Gastrocnemius medialis (tissue), 4 donors: ENCODE data around the gene CDKAL1. TPM values are rescaled to one million over a fixed set of nuclear protein-coding genes. Genes with fewer than 3 reads are reported as not detected.

Source experiments
- ATAC-seq, 2 donors: fragments of 150-250 bp; one replicate each; pipeline ENCODE4 v1.9.1; 2016
- DNase-seq, 2 donors: peaks; one replicate each; pipeline ENCODE4 v3.0.0-alpha.2; 2019
- H3K27ac ChIP-seq, 4 donors: fragments of 200-600 bp; sonication (generic); 1 replicate in 1 of 4; 2 replicates in 3 of 4; pipeline ENCODE4 v1.5.1; 2016 to 2018; ENCODE audit warnings: mild to moderate bottlenecking in 2 of 4, moderate library complexity in 1 of 4
- H3K27me3 ChIP-seq, 3 donors: fragments of 200-600 bp; sonication (generic) in 2 of 3; 1 replicate in 1 of 3; 2 replicates in 2 of 3; pipeline versions ENCODE4 v1.5.1 to v1.6.0; 2016 to 2019; ENCODE audit warnings: mild to moderate bottlenecking in 1 of 3, moderate library complexity in 1 of 3
- H3K36me3 ChIP-seq, 2 donors: fragments of 200-600 bp; sonication (generic) in 1 of 2; one replicate each; pipeline ENCODE4 v1.5.1; 2017 to 2018
- H3K4me1 ChIP-seq, 2 donors: fragments of 200-600 bp; sonication (generic) in 1 of 2; one replicate each; pipeline ENCODE4 v1.5.1; 2016 to 2017; ENCODE audit warnings: mild to moderate bottlenecking in 2 of 2
- H3K4me3 ChIP-seq, 4 donors: fragments of 200-600 bp; sonication (generic) in 3 of 4; 1 replicate in 1 of 4; 2 replicates in 3 of 4; pipeline ENCODE4 v1.5.1; 2016 to 2019; ENCODE audit warnings: mild to moderate bottlenecking in 2 of 4
- H3K9me3 ChIP-seq, 3 donors: fragments of 200-600 bp; sonication (generic) in 2 of 3; 1 replicate in 1 of 3; 2 replicates in 2 of 3; pipeline ENCODE4 v1.5.1; 2016 to 2019
- CTCF ChIP-seq, 5 experiments: fragments of 450-650 bp in 3 of 5; fragments of 200-600 bp in 2 of 5; sonication (generic) in 2 of 5; IDR thresholded peaks in 4 of 5; conservative IDR thresholded peaks in 1 of 5; 1 replicate in 4 of 5; 2 replicates in 1 of 5; pipeline ENCODE4 v1.5.1; 2016 to 2019; ENCODE audit warnings: antibody characterized with exemption in 5 of 5, mild to moderate bottlenecking in 3 of 5, moderate library complexity in 3 of 5
- POLR2A ChIP-seq, 2 donors: fragments of 450-650 bp; IDR thresholded peaks; one replicate each; pipeline ENCODE4 v1.6.1; 2017; ENCODE audit warnings: antibody characterized with exemption in 2 of 2, mild to moderate bottlenecking in 2 of 2, moderate library complexity in 2 of 2
- in situ Hi-C, 4 donors: fragments of 200-750 bp; cut with MboI; loops; one replicate each; pipeline versions ENCODE4 v1.15.0 to v1.8.0; 2017; ENCODE audit warnings: low sequenced_read_pairs in 4 of 4
- intact Hi-C: fragments of 100-400 bp; cut with DNase I; formaldehyde crosslinking; loops from one replicate; pipeline ENCODE4 v1.15.1; 2023; ENCODE audit warnings: low total_unique reads
- total RNA-seq, 4 donors: library from RNA; depleted of rRNA; stranded (reverse); fragments of >200 nt; gene quantifications; one replicate each; pipeline versions ENCODE4 v1.1.0 to v1.2.3, GENCODE V29; 2016

The CDKAL1 gene
- total RNA-seq, 4 donors from 2014 or later = 9.6 to 17.0 (median 11.4) TPM

- in situ Hi-C loops = no loop called here
- intact Hi-C loops = no loop called here
- ATAC-seq = no peak
These were observed 567.4 kb downstream of the CDKAL1 start for GRCh38 chr6:21101694-21102093.

GRCh38 chr6:21102201-21102600, 567.9 kb downstream of the CDKAL1 start:
- intact Hi-C loops (no loop called here), in situ Hi-C loops (no loop called here)
- ATAC-seq = no peak
- H3K4me1 ChIP-seq = no peaks in the 10 kb centered on the region
- no peak overlapping the region for H3K27ac ChIP-seq
- H3K36me3 ChIP-seq = no peaks in the 10 kb centered on the region
- no peaks in the 10 kb centered on the region for H3K9me3 ChIP-seq
- no peak for DNase-seq
- H3K27me3 ChIP-seq = no peaks in the 10 kb centered on the region
- H3K4me3 ChIP-seq = no peak overlapping the region
- TF ChIP-seq CTCF (IDR thresholded peaks at IDR 0.05 in 4 of 5, conservative IDR thresholded peaks at IDR 0.05 in 1 of 5) = no peak

More at GRCh38 chr6:21101694-21102093, 567.4 kb downstream of the CDKAL1 start:
- H3K36me3 ChIP-seq = no peaks in the 10 kb centered on the region
- H3K27me3 ChIP-seq = no peaks in the 10 kb centered on the region
- no peaks in the 10 kb centered on the region for H3K9me3 ChIP-seq
- no peaks in the 10 kb centered on the region for H3K4me1 ChIP-seq
- H3K27ac ChIP-seq = no peak overlapping the region
- no peak for DNase-seq
- no peak overlapping the region for H3K4me3 ChIP-seq
- no peak for TF ChIP-seq CTCF (IDR thresholded peaks at IDR 0.05 in 4 of 5, conservative IDR thresholded peaks at IDR 0.05 in 1 of 5)
- TF ChIP-seq POLR2A (IDR thresholded peaks at IDR 0.05) = no peak

DNA sequence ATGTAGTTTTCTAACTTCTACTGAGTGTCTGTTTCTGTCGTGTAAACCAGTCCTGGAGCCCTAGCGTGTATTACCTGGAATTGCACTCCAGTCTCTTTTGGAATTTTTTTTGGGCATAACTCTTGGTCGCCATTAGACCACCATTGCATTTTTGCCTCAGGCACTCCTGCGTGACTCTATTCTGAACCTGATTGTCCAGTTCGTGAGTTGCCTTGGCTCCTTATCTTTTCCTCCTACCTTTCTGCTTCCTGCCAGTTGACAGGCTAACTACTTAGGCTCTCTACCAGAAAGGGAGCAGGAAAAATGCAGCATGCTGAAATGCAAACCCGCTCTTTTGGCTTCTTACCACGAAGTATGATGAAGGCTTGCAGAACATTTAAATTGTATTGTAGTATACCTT, 568.4 kb downstream of the CDKAL1 start:
- H3K27ac ChIP-seq = no peak overlapping the region
- in situ Hi-C loops (no loop called here), intact Hi-C loops (no loop called here)
- no peaks in the 10 kb centered on the region for H3K27me3 ChIP-seq
- no peak for DNase-seq
- H3K4me3 ChIP-seq = no peak overlapping the region
- ATAC-seq = no peak
- H3K36me3 ChIP-seq = no peaks in the 10 kb centered on the region
- H3K9me3 ChIP-seq = no peaks in the 10 kb centered on the region
- TF ChIP-seq CTCF (IDR thresholded peaks at IDR 0.05 in 4 of 5, conservative IDR thresholded peaks at IDR 0.05 in 1 of 5) (no peak), POLR2A (IDR thresholded peaks at IDR 0.05) (no peak)
- no peaks in the 10 kb centered on the region for H3K4me1 ChIP-seq

GRCh38 chr6:21103626-21104224, 569.5 kb downstream of the CDKAL1 start:
- no peak for DNase-seq
- no peak overlapping the region for H3K27ac ChIP-seq
- intact Hi-C loops (no loop called here), in situ Hi-C loops (no loop called here)
- no peaks in the 10 kb centered on the region for H3K27me3 ChIP-seq
- TF ChIP-seq POLR2A (IDR thresholded peaks at IDR 0.05) = no peak
- TF ChIP-seq CTCF (IDR thresholded peaks at IDR 0.05 in 4 of 5, conservative IDR thresholded peaks at IDR 0.05 in 1 of 5) = no peak
- no peaks in the 10 kb centered on the region for H3K36me3 ChIP-seq
- no peaks in the 10 kb centered on the region for H3K9me3 ChIP-seq
- H3K4me1 ChIP-seq = no peaks in the 10 kb centered on the region
- no peak for ATAC-seq
- no peak overlapping the region for H3K4me3 ChIP-seq

DNA sequence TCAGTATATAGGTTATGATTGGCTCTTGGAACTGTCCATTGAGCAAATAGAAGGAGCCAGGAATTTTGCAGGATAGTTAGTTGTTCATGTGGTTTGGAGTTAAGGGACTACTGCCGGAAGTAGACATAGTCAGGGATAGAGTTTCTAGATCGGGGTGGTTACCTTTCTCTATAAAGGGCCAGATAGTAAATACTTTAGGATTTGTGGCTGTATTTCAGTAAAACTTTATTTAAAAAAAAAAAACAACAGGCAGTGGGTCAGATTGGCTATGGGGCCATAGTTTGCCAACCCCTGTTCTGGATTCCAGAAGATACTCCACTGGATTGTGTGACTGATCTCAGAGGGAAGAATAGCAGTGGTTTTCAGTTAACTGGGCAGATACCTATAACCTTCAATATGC, 570.0 kb downstream of the CDKAL1 start:
- Histone ChIP-seq H3K4me3 (no peak overlapping the region), H3K9me3 (no peaks in the 10 kb centered on the region), H3K4me1 (no peaks in the 10 kb centered on the region), H3K36me3 (no peaks in the 10 kb centered on the region), H3K27ac (no peak overlapping the region), H3K27me3 (no peaks in the 10 kb centered on the region)
- no peak for TF ChIP-seq CTCF (IDR thresholded peaks at IDR 0.05 in 4 of 5, conservative IDR thresholded peaks at IDR 0.05 in 1 of 5)
- no peak for TF ChIP-seq POLR2A (IDR thresholded peaks at IDR 0.05)
- in situ Hi-C loops = no loop called here
- no peak for ATAC-seq
- intact Hi-C loops = no loop called here
- no peak for DNase-seq
